Gastrocnemius medialis (tissue), 4 donors: ENCODE data around the gene AGAP1. TPM values are rescaled to one million over a fixed set of nuclear protein-coding genes. Genes with fewer than 3 reads are reported as not detected.

ENCODE experiments used
- ATAC-seq, 2 donors: fragments of 150-250 bp; one replicate each; pipeline ENCODE4 v1.9.1; 2016
- DNase-seq, 2 donors: peaks; one replicate each; pipeline ENCODE4 v3.0.0-alpha.2; 2019
- H3K27ac ChIP-seq, 4 donors: fragments of 200-600 bp; sonication (generic); 1 replicate in 1 of 4; 2 replicates in 3 of 4; pipeline ENCODE4 v1.5.1; 2016 to 2018; ENCODE audit warnings: mild to moderate bottlenecking in 2 of 4, moderate library complexity in 1 of 4
- H3K27me3 ChIP-seq, 3 donors: fragments of 200-600 bp; sonication (generic) in 2 of 3; 1 replicate in 1 of 3; 2 replicates in 2 of 3; pipeline versions ENCODE4 v1.5.1 to v1.6.0; 2016 to 2019; ENCODE audit warnings: mild to moderate bottlenecking in 1 of 3, moderate library complexity in 1 of 3
- H3K36me3 ChIP-seq, 2 donors: fragments of 200-600 bp; sonication (generic) in 1 of 2; one replicate each; pipeline ENCODE4 v1.5.1; 2017 to 2018
- H3K4me1 ChIP-seq, 2 donors: fragments of 200-600 bp; sonication (generic) in 1 of 2; one replicate each; pipeline ENCODE4 v1.5.1; 2016 to 2017; ENCODE audit warnings: mild to moderate bottlenecking in 2 of 2
- H3K4me3 ChIP-seq, 4 donors: fragments of 200-600 bp; sonication (generic) in 3 of 4; 1 replicate in 1 of 4; 2 replicates in 3 of 4; pipeline ENCODE4 v1.5.1; 2016 to 2019; ENCODE audit warnings: mild to moderate bottlenecking in 2 of 4
- H3K9me3 ChIP-seq, 3 donors: fragments of 200-600 bp; sonication (generic) in 2 of 3; 1 replicate in 1 of 3; 2 replicates in 2 of 3; pipeline ENCODE4 v1.5.1; 2016 to 2019
- CTCF ChIP-seq, 5 experiments: fragments of 450-650 bp in 3 of 5; fragments of 200-600 bp in 2 of 5; sonication (generic) in 2 of 5; IDR thresholded peaks in 4 of 5; conservative IDR thresholded peaks in 1 of 5; 1 replicate in 4 of 5; 2 replicates in 1 of 5; pipeline ENCODE4 v1.5.1; 2016 to 2019; ENCODE audit warnings: antibody characterized with exemption in 5 of 5, mild to moderate bottlenecking in 3 of 5, moderate library complexity in 3 of 5
- POLR2A ChIP-seq, 2 donors: fragments of 450-650 bp; IDR thresholded peaks; one replicate each; pipeline ENCODE4 v1.6.1; 2017; ENCODE audit warnings: antibody characterized with exemption in 2 of 2, mild to moderate bottlenecking in 2 of 2, moderate library complexity in 2 of 2
- in situ Hi-C, 4 donors: fragments of 200-750 bp; cut with MboI; loops; one replicate each; pipeline versions ENCODE4 v1.15.0 to v1.8.0; 2017; ENCODE audit warnings: low sequenced_read_pairs in 4 of 4
- intact Hi-C: fragments of 100-400 bp; cut with DNase I; formaldehyde crosslinking; loops from one replicate; pipeline ENCODE4 v1.15.1; 2023; ENCODE audit warnings: low total_unique reads
- total RNA-seq, 4 donors: library from RNA; depleted of rRNA; stranded (reverse); fragments of >200 nt; gene quantifications; one replicate each; pipeline versions ENCODE4 v1.1.0 to v1.2.3, GENCODE V29; 2016

Gene AGAP1
- total RNA-seq, 4 donors from 2014 or later: 8.5 to 26.8 (median 14.4) TPM

- DNase-seq: no peak
- TF ChIP-seq CTCF (IDR thresholded peaks at IDR 0.05 in 4 of 5, conservative IDR thresholded peaks at IDR 0.05 in 1 of 5): no peak
- no peak for TF ChIP-seq POLR2A (IDR thresholded peaks at IDR 0.05)
Measured at GRCh38 chr2:236117861-236118269, 624.0 kb downstream of the AGAP1 start.

DNA sequence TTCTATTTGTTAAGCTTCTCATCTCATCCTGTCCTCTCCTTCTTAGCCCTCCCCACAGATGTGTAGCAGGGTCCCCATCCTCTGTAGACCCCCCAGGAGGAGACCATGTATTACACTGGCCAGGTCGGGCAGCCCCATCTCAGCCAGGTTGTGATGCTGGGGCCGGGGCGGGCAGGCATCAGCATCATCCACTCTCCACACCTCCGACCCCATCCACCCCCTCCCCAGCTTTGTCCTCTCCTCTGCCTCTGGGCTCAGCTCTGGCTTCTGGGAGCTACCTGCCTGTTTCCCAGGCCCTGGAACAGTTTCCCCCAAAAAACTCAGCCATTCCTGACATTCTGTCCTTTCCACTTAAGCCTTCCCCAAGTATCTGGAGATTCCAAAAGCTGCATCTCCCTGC, 625.2 kb downstream of the AGAP1 start:
- in situ Hi-C loops: no loop called here
- Histone ChIP-seq H3K27ac (no peak overlapping the region), H3K4me1 (no peaks in the 10 kb centered on the region), H3K27me3 (no peaks in the 10 kb centered on the region), H3K4me3 (no peak overlapping the region), H3K36me3 (peaks cover 0 to 2% of the 10 kb centered on the region in 2 donors), H3K9me3 (no peaks in the 10 kb centered on the region)
- DNase-seq (no peak), ATAC-seq (no peak)
- intact Hi-C loops: no loop called here
- TF ChIP-seq CTCF (IDR thresholded peaks at IDR 0.05 in 4 of 5, conservative IDR thresholded peaks at IDR 0.05 in 1 of 5) (no peak), POLR2A (IDR thresholded peaks at IDR 0.05) (no peak)

More at GRCh38 chr2:236117861-236118269, 624.0 kb downstream of the AGAP1 start:
- Histone ChIP-seq H3K4me1 (no peaks in the 10 kb centered on the region), H3K4me3 (no peak overlapping the region), H3K27ac (no peak overlapping the region), H3K9me3 (no peaks in the 10 kb centered on the region), H3K27me3 (no peaks in the 10 kb centered on the region), H3K36me3 (no peaks in the 10 kb centered on the region)
- ATAC-seq: no peak
- in situ Hi-C loops: no loop called here
- intact Hi-C loops: no loop called here

DNA sequence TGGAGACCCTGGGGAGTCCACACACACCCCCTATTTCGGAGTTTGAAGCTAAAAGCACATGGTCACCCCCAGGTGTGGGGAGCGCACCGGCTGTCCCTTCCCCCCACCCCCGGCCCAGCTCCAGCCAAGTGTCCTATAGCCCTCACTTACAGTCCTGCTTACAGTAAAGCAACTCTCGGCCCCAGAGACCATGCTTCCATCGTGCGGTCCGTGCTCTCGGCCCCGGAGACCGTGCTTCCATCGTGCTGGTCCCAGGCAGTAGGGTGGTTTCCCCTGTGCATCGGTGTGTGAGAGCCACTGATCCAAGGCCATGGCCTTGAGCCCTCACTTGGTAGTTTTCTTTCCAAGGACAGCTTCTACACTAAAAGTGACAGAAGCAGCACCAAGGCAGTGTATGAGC, 625.6 kb downstream of the AGAP1 start:
- H3K9me3 ChIP-seq: no peaks in the 10 kb centered on the region
- DNase-seq (no peak), ATAC-seq (no peak)
- intact Hi-C loops (no loop called here), in situ Hi-C loops (no loop called here)
- peaks cover 0 to 7% of the 10 kb centered on the region in 2 donors for H3K36me3 ChIP-seq
- no peaks in the 10 kb centered on the region for H3K4me1 ChIP-seq
- no peak overlapping the region for H3K4me3 ChIP-seq
- TF ChIP-seq CTCF (IDR thresholded peaks at IDR 0.05 in 4 of 5, conservative IDR thresholded peaks at IDR 0.05 in 1 of 5): no peak
- no peak overlapping the region for H3K27ac ChIP-seq
- H3K27me3 ChIP-seq: no peaks in the 10 kb centered on the region

- DNase-seq: no peak
- H3K9me3 ChIP-seq: no peaks in the 10 kb centered on the region
- in situ Hi-C loops (no loop called here), intact Hi-C loops (no loop called here)
- TF ChIP-seq CTCF (IDR thresholded peaks at IDR 0.05 in 4 of 5, conservative IDR thresholded peaks at IDR 0.05 in 1 of 5): no peak
- no peak for TF ChIP-seq POLR2A (IDR thresholded peaks at IDR 0.05)
- no peaks in the 10 kb centered on the region for H3K27me3 ChIP-seq
- no peak overlapping the region for H3K4me3 ChIP-seq
- H3K27ac ChIP-seq: no peak overlapping the region
- H3K36me3 ChIP-seq: peaks cover 0 to 13% of the 10 kb centered on the region in 2 donors
- H3K4me1 ChIP-seq: no peaks in the 10 kb centered on the region
- no peak for ATAC-seq
Measured at GRCh38 chr2:236120141-236120601, 626.3 kb downstream of the AGAP1 start.

GRCh38 chr2:236120829-236121228, 627.0 kb downstream of the AGAP1 start:
- ATAC-seq (no peak), DNase-seq (no peak)
- Histone ChIP-seq H3K27ac (no peak overlapping the region), H3K27me3 (no peaks in the 10 kb centered on the region), H3K4me3 (no peak overlapping the region), H3K9me3 (no peaks in the 10 kb centered on the region), H3K36me3 (peaks cover 0 to 13% of the 10 kb centered on the region in 2 donors), H3K4me1 (no peaks in the 10 kb centered on the region)
- TF ChIP-seq POLR2A (IDR thresholded peaks at IDR 0.05) (no peak), CTCF (IDR thresholded peaks at IDR 0.05 in 4 of 5, conservative IDR thresholded peaks at IDR 0.05 in 1 of 5) (no peak)
- in situ Hi-C loops: no loop called here
- intact Hi-C loops: no loop called here
